ENCODE data around the gene SLC2A14. TPM values are rescaled to one million over a fixed set of nuclear protein-coding genes. Genes with fewer than 3 reads are reported as not detected.
"Not testable (repeated sequence)": the region's sequence is repeated elsewhere in the genome, so short reads cannot be mapped to it uniquely, and the experiment has no call there.

SLC2A14 gene
- total and polyA plus RNA-seq, 2 donors: 0.25 to 0.32 TPM

GRCh38 chr12:7896726-7897125 lies 24.0 kb upstream of the SLC2A14 start:
- not testable (repeated sequence) for H3K27ac ChIP-seq (ENCODE audit: low read depth); H3K4me1 ChIP-seq (ENCODE audit: insufficient read depth); H3K4me3 ChIP-seq (ENCODE audit: low read depth, low read length); H3K36me3 ChIP-seq (ENCODE audit: insufficient read depth); DNase-seq (ENCODE audit: extremely low spot score)
- 91% methylated on average over 4 of the region's 4 CpGs for WGBS

- Histone ChIP-seq H3K36me3 (ENCODE audit: insufficient read depth) (no peaks in the 10 kb centered on the region), H3K27ac (ENCODE audit: low read depth) (no peak overlapping the region), H3K4me3 (ENCODE audit: low read depth, low read length) (no peak overlapping the region), H3K4me1 (ENCODE audit: insufficient read depth) (no peaks in the 10 kb centered on the region)
- 79% methylated on average over 4 of the region's 4 CpGs for WGBS
- no peak for DNase-seq (ENCODE audit: extremely low spot score)
These were observed 19.7 kb upstream of the SLC2A14 start for GRCh38 chr12:7892186-7892980.

- WGBS: 42% methylated on average over 3 of the region's 3 CpGs
- Histone ChIP-seq H3K4me3 (ENCODE audit: low read depth, low read length) (no peak overlapping the region), H3K27ac (ENCODE audit: low read depth) (no peak overlapping the region), H3K4me1 (ENCODE audit: insufficient read depth) (no peaks in the 10 kb centered on the region), H3K36me3 (ENCODE audit: insufficient read depth) (no peaks in the 10 kb centered on the region)
- no peak for DNase-seq (ENCODE audit: extremely low spot score)
These were observed 12.0 kb upstream of the SLC2A14 start for GRCh38 chr12:7884689-7885088.

GRCh38 chr12:7881736-7882120 lies 9.0 kb upstream of the SLC2A14 start:
- not testable (repeated sequence) for H3K4me1 ChIP-seq (ENCODE audit: insufficient read depth); H3K27ac ChIP-seq (ENCODE audit: low read depth); DNase-seq (ENCODE audit: extremely low spot score); H3K4me3 ChIP-seq (ENCODE audit: low read depth, low read length); H3K36me3 ChIP-seq (ENCODE audit: insufficient read depth)
- WGBS: 79% methylated on average over 4 of the region's 4 CpGs

- H3K36me3 ChIP-seq (ENCODE audit: insufficient read depth); H3K4me3 ChIP-seq (ENCODE audit: low read depth, low read length); H3K4me1 ChIP-seq (ENCODE audit: insufficient read depth); H3K27ac ChIP-seq (ENCODE audit: low read depth); DNase-seq (ENCODE audit: extremely low spot score): not testable (repeated sequence)
- WGBS: 93% methylated on average over 52 of the region's 52 CpGs
These were observed 8.4 kb upstream of the SLC2A14 start for GRCh38 chr12:7880952-7881735.

GRCh38 chr12:7879246-7879645 lies 6.5 kb upstream of the SLC2A14 start:
- H3K4me3 ChIP-seq (ENCODE audit: low read depth, low read length): no peak overlapping the region
- H3K4me1 ChIP-seq (ENCODE audit: insufficient read depth): no peaks in the 10 kb centered on the region
- no peaks in the 10 kb centered on the region for H3K36me3 ChIP-seq (ENCODE audit: insufficient read depth)
- DNase-seq (ENCODE audit: extremely low spot score): no peak
- H3K27ac ChIP-seq (ENCODE audit: low read depth): no peak overlapping the region
- 91% methylated on average over 3 of the region's 3 CpGs for WGBS

GRCh38 chr12:7877420-7877819 lies 4.7 kb upstream of the SLC2A14 start:
- 74% methylated on average over 8 of the region's 8 CpGs for WGBS
- no peak for DNase-seq (ENCODE audit: extremely low spot score)

GRCh38 chr12:7870335-7870734 lies 2.4 kb downstream of the SLC2A14 start:
- WGBS: 67% methylated on average over 3 of the region's 3 CpGs
- no peak overlapping the region for H3K27ac ChIP-seq (ENCODE audit: low read depth)
- H3K4me1 ChIP-seq (ENCODE audit: insufficient read depth): no peaks in the 10 kb centered on the region
- DNase-seq (ENCODE audit: extremely low spot score): no peak
- H3K4me3 ChIP-seq (ENCODE audit: low read depth, low read length): no peak overlapping the region
- no peaks in the 10 kb centered on the region for H3K36me3 ChIP-seq (ENCODE audit: insufficient read depth)

More at GRCh38 chr12:7877420-7877819, 4.7 kb upstream of the SLC2A14 start:
- H3K27ac ChIP-seq (ENCODE audit: low read depth): no peak overlapping the region
- H3K36me3 ChIP-seq (ENCODE audit: insufficient read depth): no peaks in the 10 kb centered on the region
- H3K4me3 ChIP-seq (ENCODE audit: low read depth, low read length): no peak overlapping the region
- H3K4me1 ChIP-seq (ENCODE audit: insufficient read depth): no peaks in the 10 kb centered on the region

GRCh38 chr12:7869137-7869536 lies 3.6 kb downstream of the SLC2A14 start:
- H3K36me3 ChIP-seq (ENCODE audit: insufficient read depth): no peaks in the 10 kb centered on the region
- no peak overlapping the region for H3K4me3 ChIP-seq (ENCODE audit: low read depth, low read length)
- DNase-seq (ENCODE audit: extremely low spot score): no peak
- no peaks in the 10 kb centered on the region for H3K4me1 ChIP-seq (ENCODE audit: insufficient read depth)
- no peak overlapping the region for H3K27ac ChIP-seq (ENCODE audit: low read depth)
- WGBS: 93% methylated on average over 4 of the region's 4 CpGs

- 70% methylated on average over 4 of the region's 4 CpGs for WGBS
- no peak for DNase-seq (ENCODE audit: extremely low spot score)
- Histone ChIP-seq H3K36me3 (ENCODE audit: insufficient read depth) (no peaks in the 10 kb centered on the region), H3K27ac (ENCODE audit: low read depth) (no peak overlapping the region), H3K4me3 (ENCODE audit: low read depth, low read length) (no peak overlapping the region), H3K4me1 (ENCODE audit: insufficient read depth) (no peaks in the 10 kb centered on the region)
These were observed 4.3 kb downstream of the SLC2A14 start for GRCh38 chr12:7868391-7868790.

- Histone ChIP-seq H3K36me3 (ENCODE audit: insufficient read depth) (no peaks in the 10 kb centered on the region), H3K27ac (ENCODE audit: low read depth) (no peak overlapping the region), H3K4me3 (ENCODE audit: low read depth, low read length) (no peak overlapping the region), H3K4me1 (ENCODE audit: insufficient read depth) (no peaks in the 10 kb centered on the region)
- no peak for DNase-seq (ENCODE audit: extremely low spot score)
- 82% methylated on average over 12 of the region's 12 CpGs for WGBS
These were observed 8.0 kb downstream of the SLC2A14 start for GRCh38 chr12:7864601-7865150.

- DNase-seq (ENCODE audit: extremely low spot score); H3K36me3 ChIP-seq (ENCODE audit: insufficient read depth); H3K4me1 ChIP-seq (ENCODE audit: insufficient read depth); H3K27ac ChIP-seq (ENCODE audit: low read depth); H3K4me3 ChIP-seq (ENCODE audit: low read depth, low read length): not testable (repeated sequence)
- WGBS: 54% methylated on average over 20 of the region's 20 CpGs
These were observed 9.8 kb downstream of the SLC2A14 start for GRCh38 chr12:7862814-7863348.

- not testable (repeated sequence) for DNase-seq (ENCODE audit: extremely low spot score); H3K27ac ChIP-seq (ENCODE audit: low read depth); H3K4me1 ChIP-seq (ENCODE audit: insufficient read depth); H3K36me3 ChIP-seq (ENCODE audit: insufficient read depth); H3K4me3 ChIP-seq (ENCODE audit: low read depth, low read length)
- 95% methylated on average over 24 of the region's 24 CpGs for WGBS
These were observed 10.4 kb downstream of the SLC2A14 start for GRCh38 chr12:7862301-7862700.

GRCh38 chr12:7859552-7859951 lies 13.2 kb downstream of the SLC2A14 start:
- DNase-seq (ENCODE audit: extremely low spot score): no peak
- Histone ChIP-seq H3K4me1 (ENCODE audit: insufficient read depth) (no peaks in the 10 kb centered on the region), H3K36me3 (ENCODE audit: insufficient read depth) (no peaks in the 10 kb centered on the region), H3K27ac (ENCODE audit: low read depth) (no peak overlapping the region), H3K4me3 (ENCODE audit: low read depth, low read length) (no peak overlapping the region)
- WGBS: 19% methylated on average over 2 of the region's 2 CpGs
